ENCODE results near the gene LRRK2.

The LRRK2 gene

GRCh38 chr12:40309001-40309400 lies 84.2 kb downstream of the LRRK2 start:
- Histone ChIP-seq H3K4me3 (ENCODE audit: low read depth, low read length) (no peak overlapping the region), H3K4ac (ENCODE audit: low read depth, low read length) (no peak overlapping the region), H3K79me2 (ENCODE audit: control insufficient read depth, insufficient read depth, low read length, poor library complexity) (no peaks in the 10 kb centered on the region), H3K27ac (ENCODE audit: low read depth, low read length) (no peak overlapping the region), H3K18ac (ENCODE audit: low read length) (no peak overlapping the region), H3K79me1 (ENCODE audit: low read length) (no peaks in the 10 kb centered on the region), H2BK12ac (ENCODE audit: low read length) (no peak overlapping the region), H2BK120ac (ENCODE audit: insufficient read depth, low read length, poor library complexity) (no peak overlapping the region), H3K27me3 (ENCODE audit: insufficient read depth, low read length) (no peaks in the 10 kb centered on the region), H4K12ac (ENCODE audit: low read depth, low read length) (no peak overlapping the region), H4K91ac (ENCODE audit: low read depth, low read length) (no peak overlapping the region), H4K8ac (ENCODE audit: low read depth, low read length) (no peak overlapping the region), H3K9me3 (ENCODE audit: insufficient read depth, low read depth, low read length) (no peaks in the 10 kb centered on the region), H3K23ac (ENCODE audit: low read length) (no peak overlapping the region), H3K9ac (ENCODE audit: low read length) (no peak overlapping the region), H3K14ac (ENCODE audit: low read length) (no peak overlapping the region), H2AK5ac (ENCODE audit: low read length) (no peak overlapping the region), H3K4me2 (ENCODE audit: low read length) (no peak overlapping the region), H3K36me3 (ENCODE audit: control insufficient read depth in 1 of 2, insufficient read depth in 2 of 2, low read length in 2 of 2) (no peaks in the 10 kb centered on the region), H2BK5ac (ENCODE audit: low read depth, low read length, poor library complexity) (no peak overlapping the region), H3K4me1 (ENCODE audit: control insufficient read depth in 1 of 2, insufficient read depth in 2 of 2, low read length in 2 of 2) (no peaks in the 10 kb centered on the region), H2AFZ (ENCODE audit: insufficient read depth, low read length, poor library complexity) (no peak overlapping the region)
- WGBS (ENCODE audit: extremely low coverage, insufficient coverage, insufficient read length), result no CpG with 5 or more reads among the region's 6 CpGs
- no peak for DNase-seq

GRCh38 chr12:40310211-40310610 lies 85.4 kb downstream of the LRRK2 start:
- H3K14ac ChIP-seq (ENCODE audit: low read length), result no peak overlapping the region

DNA sequence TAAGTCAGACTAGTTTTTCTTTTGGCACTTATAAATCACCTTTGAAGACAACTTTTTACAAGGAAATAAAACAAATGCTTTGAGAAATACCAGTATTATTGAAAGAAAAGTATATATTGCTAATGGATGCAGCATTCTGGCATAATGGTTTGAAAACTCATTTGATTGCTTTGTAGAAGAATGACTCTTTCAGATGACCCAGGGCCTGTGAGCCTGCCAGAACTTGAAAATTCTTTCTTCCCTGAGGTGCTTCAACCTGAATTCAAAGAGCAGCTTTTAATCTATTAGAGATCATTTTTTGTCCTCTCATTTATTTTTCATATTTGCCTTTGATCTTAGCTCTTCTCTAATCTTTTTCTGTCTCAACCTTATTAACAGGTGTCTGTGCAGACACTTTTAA lies 87.4 kb downstream of the LRRK2 start:
- Histone ChIP-seq H3K79me2 (ENCODE audit: control insufficient read depth, insufficient read depth, low read length, poor library complexity) (no peaks in the 10 kb centered on the region), H3K4me2 (ENCODE audit: low read length) (no peak overlapping the region), H4K12ac (ENCODE audit: low read depth, low read length) (no peak overlapping the region), H3K14ac (ENCODE audit: low read length) (no peak overlapping the region), H4K8ac (ENCODE audit: low read depth, low read length) (no peak overlapping the region), H3K36me3 (ENCODE audit: control insufficient read depth in 1 of 2, insufficient read depth in 2 of 2, low read length in 2 of 2) (no peaks in the 10 kb centered on the region), H2AFZ (ENCODE audit: insufficient read depth, low read length, poor library complexity) (no peak overlapping the region), H3K4me1 (ENCODE audit: control insufficient read depth in 1 of 2, insufficient read depth in 2 of 2, low read length in 2 of 2) (no peaks in the 10 kb centered on the region), H2BK5ac (ENCODE audit: low read depth, low read length, poor library complexity) (no peak overlapping the region), H2AK5ac (ENCODE audit: low read length) (no peak overlapping the region), H3K4ac (ENCODE audit: low read depth, low read length) (no peak overlapping the region), H2BK120ac (ENCODE audit: insufficient read depth, low read length, poor library complexity) (no peak overlapping the region), H3K9ac (ENCODE audit: low read length) (no peak overlapping the region), H3K27me3 (ENCODE audit: insufficient read depth, low read length) (no peaks in the 10 kb centered on the region), H4K91ac (ENCODE audit: low read depth, low read length) (no peak overlapping the region), H3K79me1 (ENCODE audit: low read length) (no peaks in the 10 kb centered on the region), H3K18ac (ENCODE audit: low read length) (no peak overlapping the region), H3K4me3 (ENCODE audit: low read depth, low read length) (no peak overlapping the region), H2BK12ac (ENCODE audit: low read length) (no peak overlapping the region), H3K27ac (ENCODE audit: low read depth, low read length) (no peak overlapping the region), H3K23ac (ENCODE audit: low read length) (no peak overlapping the region), H3K9me3 (ENCODE audit: insufficient read depth, low read depth, low read length) (no peaks in the 10 kb centered on the region)
- no peak for DNase-seq

More at GRCh38 chr12:40310211-40310610, 85.4 kb downstream of the LRRK2 start:
- Histone ChIP-seq H3K18ac (ENCODE audit: low read length) (no peak overlapping the region), H3K4me1 (ENCODE audit: control insufficient read depth in 1 of 2, insufficient read depth in 2 of 2, low read length in 2 of 2) (no peaks in the 10 kb centered on the region), H4K91ac (ENCODE audit: low read depth, low read length) (no peak overlapping the region), H3K27ac (ENCODE audit: low read depth, low read length) (no peak overlapping the region), H4K8ac (ENCODE audit: low read depth, low read length) (peak overlapping the region; percentile 65), H3K4me3 (ENCODE audit: low read depth, low read length) (no peak overlapping the region), H3K79me2 (ENCODE audit: control insufficient read depth, insufficient read depth, low read length, poor library complexity) (no peaks in the 10 kb centered on the region), H3K36me3 (ENCODE audit: control insufficient read depth in 1 of 2, insufficient read depth in 2 of 2, low read length in 2 of 2) (no peaks in the 10 kb centered on the region), H2BK5ac (ENCODE audit: low read depth, low read length, poor library complexity) (no peak overlapping the region), H3K9ac (ENCODE audit: low read length) (no peak overlapping the region), H2AFZ (ENCODE audit: insufficient read depth, low read length, poor library complexity) (no peak overlapping the region), H2BK12ac (ENCODE audit: low read length) (no peak overlapping the region), H3K4ac (ENCODE audit: low read depth, low read length) (no peak overlapping the region), H3K27me3 (ENCODE audit: insufficient read depth, low read length) (no peaks in the 10 kb centered on the region), H3K9me3 (ENCODE audit: insufficient read depth, low read depth, low read length) (no peaks in the 10 kb centered on the region), H4K12ac (ENCODE audit: low read depth, low read length) (no peak overlapping the region), H3K79me1 (ENCODE audit: low read length) (no peaks in the 10 kb centered on the region), H2BK120ac (ENCODE audit: insufficient read depth, low read length, poor library complexity) (no peak overlapping the region), H3K4me2 (ENCODE audit: low read length) (no peak overlapping the region), H3K23ac (ENCODE audit: low read length) (no peak overlapping the region), H2AK5ac (ENCODE audit: low read length) (no peak overlapping the region)
- no peak for DNase-seq
- WGBS (ENCODE audit: extremely low coverage, insufficient coverage, insufficient read length), result no CpG with 5 or more reads among the region's 9 CpGs

- H3K4me2 ChIP-seq (ENCODE audit: low read length), result no peak overlapping the region
- H3K79me1 ChIP-seq (ENCODE audit: low read length), result no peaks in the 10 kb centered on the region
- no peaks in the 10 kb centered on the region for H3K4me1 ChIP-seq (ENCODE audit: control insufficient read depth in 1 of 2, insufficient read depth in 2 of 2, low read length in 2 of 2)
- no peak overlapping the region for H3K4ac ChIP-seq (ENCODE audit: low read depth, low read length)
- no peak overlapping the region for H4K8ac ChIP-seq (ENCODE audit: low read depth, low read length)
- no peaks in the 10 kb centered on the region for H3K27me3 ChIP-seq (ENCODE audit: insufficient read depth, low read length)
- H3K4me3 ChIP-seq (ENCODE audit: low read depth, low read length), result no peak overlapping the region
- no peak overlapping the region for H4K12ac ChIP-seq (ENCODE audit: low read depth, low read length)
- H3K18ac ChIP-seq (ENCODE audit: low read length), result no peak overlapping the region
- H2AK5ac ChIP-seq (ENCODE audit: low read length), result no peak overlapping the region
- no peak overlapping the region for H2BK12ac ChIP-seq (ENCODE audit: low read length)
- no peak overlapping the region for H2BK120ac ChIP-seq (ENCODE audit: insufficient read depth, low read length, poor library complexity)
- H3K14ac ChIP-seq (ENCODE audit: low read length), result no peak overlapping the region
- H2AFZ ChIP-seq (ENCODE audit: insufficient read depth, low read length, poor library complexity), result no peak overlapping the region
- H4K91ac ChIP-seq (ENCODE audit: low read depth, low read length), result no peak overlapping the region
- no peak overlapping the region for H3K23ac ChIP-seq (ENCODE audit: low read length)
- no peaks in the 10 kb centered on the region for H3K36me3 ChIP-seq (ENCODE audit: control insufficient read depth in 1 of 2, insufficient read depth in 2 of 2, low read length in 2 of 2)
- no peaks in the 10 kb centered on the region for H3K79me2 ChIP-seq (ENCODE audit: control insufficient read depth, insufficient read depth, low read length, poor library complexity)
- peak in 1 of 2 donors; percentile 30 for DNase-seq
- WGBS (ENCODE audit: extremely low coverage, insufficient coverage, insufficient read length), result no CpG with 5 or more reads among the region's 4 CpGs
- H3K9me3 ChIP-seq (ENCODE audit: insufficient read depth, low read depth, low read length), result no peaks in the 10 kb centered on the region
- H3K27ac ChIP-seq (ENCODE audit: low read depth, low read length), result no peak overlapping the region
- H3K9ac ChIP-seq (ENCODE audit: low read length), result no peak overlapping the region
- no peak overlapping the region for H2BK5ac ChIP-seq (ENCODE audit: low read depth, low read length, poor library complexity)
Measured at GRCh38 chr12:40312982-40313576, 88.3 kb downstream of the LRRK2 start.

Data from trophoblast cell (in vitro differentiated cells and primary cell).